Measurements from ENCODE around the gene MRPL12.

MRPL12 gene

GRCh38 chr17:81662002-81662401 is 41.2 kb upstream of the MRPL12 start:
- POLR2A ChIA-PET = no interaction called here
- no CpG with 5 or more reads among the region's 4 CpGs for WGBS (ENCODE audit: insufficient coverage)
- H3K27ac ChIP-seq (ENCODE audit: insufficient read depth in 1 of 2, low read depth in 1 of 2, low read length in 2 of 2, poor library complexity in 1 of 2, severe bottlenecking in 2 of 2) = no peak overlapping the region

DNA sequence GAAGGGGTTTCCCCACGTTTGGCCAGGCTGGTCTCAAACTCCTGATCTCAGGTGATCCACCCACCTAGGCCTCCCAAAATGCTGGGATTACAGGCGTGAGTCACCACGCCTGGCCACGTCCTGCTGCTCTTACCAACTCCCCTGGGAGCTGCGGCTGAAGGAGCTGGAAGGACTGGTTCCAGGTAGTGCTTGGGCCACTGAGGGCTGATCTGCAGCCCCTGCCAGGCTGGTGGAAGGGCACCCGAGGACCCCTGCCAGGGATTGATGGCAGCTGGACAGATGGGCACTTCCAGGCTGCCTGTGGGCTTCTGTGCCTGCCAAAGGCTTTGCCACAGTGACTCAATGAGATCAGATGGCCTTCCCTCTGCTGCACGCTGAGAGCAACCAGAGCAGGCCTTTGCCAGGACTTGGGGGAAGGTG is 39.1 kb upstream of the MRPL12 start:
- WGBS (ENCODE audit: insufficient coverage) = 96% methylated on average over 7 of the region's 7 CpGs
- DNase-seq = no peak
- no peak overlapping the region for H3K4me3 ChIP-seq (ENCODE audit: control insufficient read depth in 1 of 7, extremely low read depth in 1 of 7, insufficient read depth in 4 of 7, low read depth in 2 of 7, low read length in 6 of 7)
- H3K36me3 ChIP-seq (ENCODE audit: control insufficient read depth in 4 of 4, insufficient read depth in 4 of 4, low read length in 3 of 4) = peaks cover 0 to 23% (median 8%) of the 10 kb centered on the region in 4 experiments
- POLR2A ChIA-PET = no interaction called here
- H3K27me3 ChIP-seq (replicated peaks in 2 of 5; ENCODE audit: control insufficient read depth in 4 of 5, insufficient read depth in 5 of 5, low read length in 4 of 5) = no peaks in the 10 kb centered on the region
- no peaks in the 10 kb centered on the region for H3K9me3 ChIP-seq (ENCODE audit: control extremely low read depth in 1 of 5, control insufficient read depth in 4 of 5, insufficient read depth in 2 of 5, low read depth in 1 of 5, low read length in 4 of 5)
- peak overlapping the region in 1 of 2 experiments; percentile 70 for H3K27ac ChIP-seq (ENCODE audit: insufficient read depth in 1 of 2, low read depth in 1 of 2, low read length in 2 of 2, poor library complexity in 1 of 2, severe bottlenecking in 2 of 2)
- H3K4me1 ChIP-seq (ENCODE audit: control extremely low read depth in 1 of 4, control insufficient read depth in 4 of 4, insufficient read depth in 4 of 4, low read length in 3 of 4) = peaks cover 4 to 30% (median 22%) of the 10 kb centered on the region in 4 experiments
- CTCF ChIA-PET = interaction anchor here (1.8 kb wide), 1 partner anchor 12 kb away, joined by 5 read pairs; no protein-coding TSS in a partner anchor

More at GRCh38 chr17:81662002-81662401, 41.2 kb upstream of the MRPL12 start:
- Histone ChIP-seq H3K36me3 (ENCODE audit: control insufficient read depth in 4 of 4, insufficient read depth in 4 of 4, low read length in 3 of 4) (peaks cover 0 to 13% (median 4%) of the 10 kb centered on the region in 4 experiments), H3K9me3 (ENCODE audit: control extremely low read depth in 1 of 5, control insufficient read depth in 4 of 5, insufficient read depth in 2 of 5, low read depth in 1 of 5, low read length in 4 of 5) (no peaks in the 10 kb centered on the region), H3K27me3 (replicated peaks in 2 of 5; ENCODE audit: control insufficient read depth in 4 of 5, insufficient read depth in 5 of 5, low read length in 4 of 5) (no peaks in the 10 kb centered on the region), H3K4me3 (ENCODE audit: control insufficient read depth in 1 of 7, extremely low read depth in 1 of 7, insufficient read depth in 4 of 7, low read depth in 2 of 7, low read length in 6 of 7) (no peak overlapping the region), H3K4me1 (ENCODE audit: control extremely low read depth in 1 of 4, control insufficient read depth in 4 of 4, insufficient read depth in 4 of 4, low read length in 3 of 4) (peaks cover 4 to 18% (median 16%) of the 10 kb centered on the region in 4 experiments)
- DNase-seq = no peak
- CTCF ChIA-PET = no interaction called here

DNA sequence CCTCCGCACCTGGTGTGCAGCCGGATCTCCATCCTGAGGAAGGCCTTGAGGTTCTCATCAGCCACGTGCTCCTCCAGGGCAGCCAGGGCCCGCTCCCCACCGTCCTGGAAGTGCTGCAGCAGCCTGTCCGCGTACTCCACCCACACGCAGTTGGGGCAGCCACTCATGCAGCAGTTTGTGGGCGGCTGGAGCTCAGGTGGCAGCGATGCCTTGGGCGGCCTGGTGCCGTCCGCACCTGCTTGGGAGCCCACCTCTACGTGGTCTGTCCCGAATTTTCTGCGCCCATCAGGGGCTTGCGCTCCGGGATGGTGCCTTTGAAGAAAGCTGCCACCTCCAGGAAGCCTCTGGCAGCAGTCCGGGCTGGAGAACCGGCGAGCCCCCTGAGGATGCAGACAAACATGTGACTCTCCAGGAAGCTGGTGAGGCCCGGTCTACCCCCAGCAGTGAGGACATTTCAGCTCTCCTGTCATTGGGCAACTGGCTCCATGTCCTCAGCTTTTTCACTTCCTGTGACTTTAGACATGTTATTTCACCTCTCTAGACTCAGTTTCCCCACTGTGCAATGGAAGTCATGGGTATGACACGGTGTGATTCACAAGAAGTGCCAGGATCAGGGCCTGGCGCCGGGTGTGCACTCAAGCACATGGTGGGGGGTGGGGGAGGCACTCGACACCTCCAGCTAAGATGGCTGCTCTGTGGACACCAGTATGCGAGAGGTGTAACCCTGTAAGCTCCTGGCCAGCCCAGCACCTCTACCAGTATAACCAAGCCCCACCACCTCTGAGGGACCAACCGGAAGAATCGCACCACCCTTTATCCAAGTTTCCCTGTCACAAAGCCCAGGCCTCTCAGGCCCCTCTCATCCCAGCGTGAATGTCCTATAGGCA is 37.7 kb upstream of the MRPL12 start:
- DNase-seq = peak; percentile 11 to 61 (median 48)
- Histone ChIP-seq H3K4me1 (ENCODE audit: control extremely low read depth in 1 of 4, control insufficient read depth in 4 of 4, insufficient read depth in 4 of 4, low read length in 3 of 4) (peaks cover 4 to 30% (median 22%) of the 10 kb centered on the region in 4 experiments), H3K27ac (ENCODE audit: insufficient read depth in 1 of 2, low read depth in 1 of 2, low read length in 2 of 2, poor library complexity in 1 of 2, severe bottlenecking in 2 of 2) (peak overlapping the region; percentile 66 to 91), H3K36me3 (ENCODE audit: control insufficient read depth in 4 of 4, insufficient read depth in 4 of 4, low read length in 3 of 4) (peaks cover 3 to 35% (median 17%) of the 10 kb centered on the region in 4 experiments), H3K4me3 (ENCODE audit: control insufficient read depth in 1 of 7, extremely low read depth in 1 of 7, insufficient read depth in 4 of 7, low read depth in 2 of 7, low read length in 6 of 7) (peak overlapping the region; percentile 63 to 99 (median 86)), H3K9me3 (ENCODE audit: control extremely low read depth in 1 of 5, control insufficient read depth in 4 of 5, insufficient read depth in 2 of 5, low read depth in 1 of 5, low read length in 4 of 5) (no peaks in the 10 kb centered on the region), H3K27me3 (replicated peaks in 2 of 5; ENCODE audit: control insufficient read depth in 4 of 5, insufficient read depth in 5 of 5, low read length in 4 of 5) (no peaks in the 10 kb centered on the region)
- ChIA-PET CTCF (interaction anchor here (1.5 to 1.8 kb wide), 2 partner anchors 10 to 13 kb away, joined by 3 to 5 read pairs; no protein-coding TSS in a partner anchor), POLR2A (interaction anchor here (1.4 to 2.1 kb wide), 3 partner anchors 10 to 29 kb away, joined by 3 to 7 read pairs (median 4); partner anchors contain the start of genes ARL16, HGS, NPLOC4 and TSPAN10)
- WGBS (ENCODE audit: insufficient coverage) = 63% methylated on average over 25 of the region's 30 CpGs

- Histone ChIP-seq H3K4me1 (ENCODE audit: control extremely low read depth in 1 of 4, control insufficient read depth in 4 of 4, insufficient read depth in 4 of 4, low read length in 3 of 4) (peaks cover 4 to 30% (median 22%) of the 10 kb centered on the region in 4 experiments), H3K27ac (ENCODE audit: insufficient read depth in 1 of 2, low read depth in 1 of 2, low read length in 2 of 2, poor library complexity in 1 of 2, severe bottlenecking in 2 of 2) (peak overlapping the region; percentile 66 to 91), H3K36me3 (ENCODE audit: control insufficient read depth in 4 of 4, insufficient read depth in 4 of 4, low read length in 3 of 4) (peaks cover 3 to 38% (median 21%) of the 10 kb centered on the region in 4 experiments), H3K9me3 (ENCODE audit: control extremely low read depth in 1 of 5, control insufficient read depth in 4 of 5, insufficient read depth in 2 of 5, low read depth in 1 of 5, low read length in 4 of 5) (no peaks in the 10 kb centered on the region), H3K4me3 (ENCODE audit: control insufficient read depth in 1 of 7, extremely low read depth in 1 of 7, insufficient read depth in 4 of 7, low read depth in 2 of 7, low read length in 6 of 7) (peak overlapping the region; percentile 63 to 99 (median 86)), H3K27me3 (replicated peaks in 2 of 5; ENCODE audit: control insufficient read depth in 4 of 5, insufficient read depth in 5 of 5, low read length in 4 of 5) (no peaks in the 10 kb centered on the region)
- POLR2A ChIA-PET = interaction anchor here (0.5 to 2.1 kb wide), 4 partner anchors 9 to 29 kb away, joined by 3 to 7 read pairs (median 4); partner anchors contain the start of genes ARL16, HGS, NPLOC4 and TSPAN10
- WGBS (ENCODE audit: insufficient coverage) = under 1% methylated on average over 16 of the region's 16 CpGs
- peak; percentile 58 to 83 (median 74) for DNase-seq
- CTCF ChIA-PET = interaction anchor here (0.8 to 1.5 kb wide), 2 partner anchors 12 to 18 kb away, joined by 3 read pairs; partner anchors contain the start of genes ARL16 and HGS
Observed at GRCh38 chr17:81666092-81666341, 37.1 kb upstream of the MRPL12 start.

DNA sequence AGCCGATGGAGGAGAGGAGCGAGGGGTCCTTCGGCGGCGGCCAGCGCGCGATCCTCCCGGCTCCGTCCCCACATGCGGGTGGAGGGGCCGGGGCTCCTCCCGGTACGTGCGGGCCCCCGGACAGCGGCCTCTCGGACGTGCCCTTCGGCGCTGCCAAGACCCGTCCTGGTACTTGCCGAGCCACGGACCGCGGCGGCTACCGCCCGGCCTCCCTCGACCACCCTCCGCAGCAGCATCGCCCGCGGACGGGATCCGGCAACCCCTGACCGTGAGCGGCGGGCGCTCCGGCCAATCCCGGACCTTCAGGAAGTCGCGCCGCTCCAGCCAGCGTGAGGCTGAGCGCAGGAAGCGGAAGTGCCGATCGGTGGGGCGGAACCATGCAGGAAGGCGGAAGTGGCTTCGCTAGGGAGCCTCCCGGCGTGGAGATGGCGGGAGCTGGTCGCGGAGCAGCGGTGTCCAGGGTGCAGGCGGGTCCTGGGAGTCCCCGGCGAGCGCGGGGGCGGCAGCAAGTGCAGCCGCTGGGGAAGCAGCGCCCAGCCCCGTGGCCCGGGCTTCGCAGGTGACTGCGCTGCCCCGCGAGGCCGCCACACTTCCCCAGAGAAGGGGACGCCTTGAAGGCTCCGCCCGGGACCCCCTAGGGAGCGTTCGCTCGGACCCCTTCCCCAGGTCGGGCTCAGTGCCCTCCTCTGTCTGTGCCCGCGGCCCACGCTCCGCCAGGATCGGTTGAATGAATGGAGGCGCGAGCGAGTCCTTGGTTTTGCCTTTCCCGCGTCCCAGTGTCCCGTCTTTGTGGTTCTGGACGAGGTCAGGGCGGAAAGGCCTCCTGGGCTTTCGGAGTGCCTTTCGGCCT is 36.6 kb upstream of the MRPL12 start, which contains the start of the genes CCDC137 and OXLD1:
CCDC137 (plus strand) TSS at position 396 of the 850 bp plus-strand sequence; CDS start at position 426, 30 bp downstream.
OXLD1 (minus strand) TSS at position 264 of the 850 bp plus-strand sequence; CDS start at position 236, 28 bp downstream.
- ChIA-PET POLR2A (interaction anchor here (0.5 to 2.1 kb wide), 4 partner anchors 9 to 30 kb away, joined by 3 to 7 read pairs (median 4); partner anchors contain the start of genes ARL16, HGS, NPLOC4 and TSPAN10), CTCF (interaction anchor here (0.8 to 1.5 kb wide), 2 partner anchors 12 to 18 kb away, joined by 3 read pairs; partner anchors contain the start of genes ARL16 and HGS)
- H3K9me3 ChIP-seq (ENCODE audit: control extremely low read depth in 1 of 5, control insufficient read depth in 4 of 5, insufficient read depth in 2 of 5, low read depth in 1 of 5, low read length in 4 of 5) = no peaks in the 10 kb centered on the region
- peaks cover 4 to 30% (median 22%) of the 10 kb centered on the region in 4 experiments for H3K4me1 ChIP-seq (ENCODE audit: control extremely low read depth in 1 of 4, control insufficient read depth in 4 of 4, insufficient read depth in 4 of 4, low read length in 3 of 4)
- H3K36me3 ChIP-seq (ENCODE audit: control insufficient read depth in 4 of 4, insufficient read depth in 4 of 4, low read length in 3 of 4) = peaks cover 3 to 44% (median 25%) of the 10 kb centered on the region in 4 experiments
- H3K4me3 ChIP-seq (ENCODE audit: control insufficient read depth in 1 of 7, extremely low read depth in 1 of 7, insufficient read depth in 4 of 7, low read depth in 2 of 7, low read length in 6 of 7) = peak within 1 kb of the TSS; percentile 63 to 99 (median 86)
- peak; percentile 94 to 96 (median 96) for DNase-seq
- H3K27ac ChIP-seq (ENCODE audit: insufficient read depth in 1 of 2, low read depth in 1 of 2, low read length in 2 of 2, poor library complexity in 1 of 2, severe bottlenecking in 2 of 2) = peak within 1 kb of the TSS; percentile 66 to 91
- no peaks in the 10 kb centered on the region for H3K27me3 ChIP-seq (replicated peaks in 2 of 5; ENCODE audit: control insufficient read depth in 4 of 5, insufficient read depth in 5 of 5, low read length in 4 of 5)
- WGBS (ENCODE audit: insufficient coverage) = 0% methylated on average over 92 of the region's 96 CpGs

DNA sequence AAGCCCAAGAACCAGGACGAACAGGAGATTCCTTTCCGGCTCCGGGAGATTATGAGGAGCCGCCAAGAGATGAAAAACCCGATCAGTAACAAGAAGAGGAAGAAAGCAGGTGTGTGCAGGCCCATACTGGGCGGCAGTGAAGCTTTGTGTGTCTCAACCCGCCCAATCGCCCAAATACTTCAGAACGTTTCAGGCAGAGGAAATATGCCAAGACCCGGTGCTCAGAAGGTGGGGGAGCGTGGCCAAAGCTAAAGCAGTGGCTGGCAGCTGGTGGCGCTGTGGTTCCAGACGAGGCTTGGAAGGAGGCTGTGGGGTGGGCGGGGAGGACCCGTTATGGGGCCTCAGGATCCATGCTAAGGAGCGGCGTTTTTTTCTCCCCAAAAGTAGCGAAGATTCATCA is 35.4 kb upstream of the MRPL12 start:
- POLR2A ChIA-PET = interaction anchor here (0.5 kb wide), 1 partner anchor 852 kb away, joined by 3 read pairs; no protein-coding TSS in a partner anchor
- WGBS (ENCODE audit: insufficient coverage) = 90% methylated on average over 17 of the region's 18 CpGs
- CTCF ChIA-PET = interaction anchor here (1.1 kb wide), 1 partner anchor 10 kb away, joined by 3 read pairs; no protein-coding TSS in a partner anchor
- peak in 2 of 3 donors; percentile 22 to 31 for DNase-seq
- H3K36me3 ChIP-seq (ENCODE audit: control insufficient read depth in 4 of 4, insufficient read depth in 4 of 4, low read length in 3 of 4) = peaks cover 5 to 55% (median 37%) of the 10 kb centered on the region in 4 experiments
- H3K27me3 ChIP-seq (replicated peaks in 2 of 5; ENCODE audit: control insufficient read depth in 4 of 5, insufficient read depth in 5 of 5, low read length in 4 of 5) = no peaks in the 10 kb centered on the region
- no peaks in the 10 kb centered on the region for H3K9me3 ChIP-seq (ENCODE audit: control extremely low read depth in 1 of 5, control insufficient read depth in 4 of 5, insufficient read depth in 2 of 5, low read depth in 1 of 5, low read length in 4 of 5)
- H3K4me1 ChIP-seq (ENCODE audit: control extremely low read depth in 1 of 4, control insufficient read depth in 4 of 4, insufficient read depth in 4 of 4, low read length in 3 of 4) = peaks cover 4 to 30% (median 22%) of the 10 kb centered on the region in 4 experiments
- H3K4me3 ChIP-seq (ENCODE audit: control insufficient read depth in 1 of 7, extremely low read depth in 1 of 7, insufficient read depth in 4 of 7, low read depth in 2 of 7, low read length in 6 of 7) = peak overlapping the region in 2 of 7 experiments; percentile 34 to 51
- H3K27ac ChIP-seq (ENCODE audit: insufficient read depth in 1 of 2, low read depth in 1 of 2, low read length in 2 of 2, poor library complexity in 1 of 2, severe bottlenecking in 2 of 2) = peak overlapping the region in 1 of 2 experiments; percentile 91

Measured in common myeloid progenitor, CD34-positive (primary cell).